ENCODE data around the gene SLC44A5. TPM values are rescaled to one million over a fixed set of nuclear protein-coding genes. Genes with fewer than 3 reads are reported as not detected.

Gene SLC44A5
- total RNA-seq, 4 donors from 2014 or later, result 2.2 to 5.2 (median 3.3) TPM; not detected in 1

GRCh38 chr1:75559136-75559535, 51.8 kb downstream of the SLC44A5 start:
- Histone ChIP-seq H3K27ac (no peak overlapping the region), H3K9me3 (no peaks in the 10 kb centered on the region), H3K4me1 (peaks cover 0 to 10% (median 0%) of the 10 kb centered on the region in 4 donors), H3K27me3 (no peaks in the 10 kb centered on the region), H3K36me3 (no peaks in the 10 kb centered on the region), H3K4me3 (no peak overlapping the region)
- no peak for DNase-seq
- TF ChIP-seq EP300 (IDR thresholded peaks at IDR 0.05; ENCODE audit: low read depth) (no peak), POLR2AphosphoS5 (IDR thresholded peaks at IDR 0.05) (no peak), POLR2A (IDR thresholded peaks at IDR 0.05) (no peak)
- TF ChIP-seq, protein P1, sequence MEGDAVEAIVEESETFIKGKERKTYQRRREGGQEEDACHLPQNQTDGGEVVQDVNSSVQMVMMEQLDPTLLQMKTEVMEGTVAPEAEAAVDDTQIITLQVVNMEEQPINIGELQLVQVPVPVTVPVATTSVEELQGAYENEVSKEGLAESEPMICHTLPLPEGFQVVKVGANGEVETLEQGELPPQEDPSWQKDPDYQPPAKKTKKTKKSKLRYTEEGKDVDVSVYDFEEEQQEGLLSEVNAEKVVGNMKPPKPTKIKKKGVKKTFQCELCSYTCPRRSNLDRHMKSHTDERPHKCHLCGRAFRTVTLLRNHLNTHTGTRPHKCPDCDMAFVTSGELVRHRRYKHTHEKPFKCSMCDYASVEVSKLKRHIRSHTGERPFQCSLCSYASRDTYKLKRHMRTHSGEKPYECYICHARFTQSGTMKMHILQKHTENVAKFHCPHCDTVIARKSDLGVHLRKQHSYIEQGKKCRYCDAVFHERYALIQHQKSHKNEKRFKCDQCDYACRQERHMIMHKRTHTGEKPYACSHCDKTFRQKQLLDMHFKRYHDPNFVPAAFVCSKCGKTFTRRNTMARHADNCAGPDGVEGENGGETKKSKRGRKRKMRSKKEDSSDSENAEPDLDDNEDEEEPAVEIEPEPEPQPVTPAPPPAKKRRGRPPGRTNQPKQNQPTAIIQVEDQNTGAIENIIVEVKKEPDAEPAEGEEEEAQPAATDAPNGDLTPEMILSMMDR (IDR thresholded peaks at IDR 0.05), result no peak
- in situ Hi-C loops (cut with MboI; ENCODE audit: low pct_ligation_motif_present in 1 of 4, low pct_unique_long_range_greater_than_20kb in 1 of 4, low sequenced_read_pairs in 3 of 4) (no loop called here), intact Hi-C loops (cut with DNase I; ENCODE audit: low total_unique reads) (no loop called here)
- 29 to 41% methylated on average over 1 to 2 of the region's 2 CpGs for WGBS, 2 donors (ENCODE audit: low coverage in 1 of 2)

DNA sequence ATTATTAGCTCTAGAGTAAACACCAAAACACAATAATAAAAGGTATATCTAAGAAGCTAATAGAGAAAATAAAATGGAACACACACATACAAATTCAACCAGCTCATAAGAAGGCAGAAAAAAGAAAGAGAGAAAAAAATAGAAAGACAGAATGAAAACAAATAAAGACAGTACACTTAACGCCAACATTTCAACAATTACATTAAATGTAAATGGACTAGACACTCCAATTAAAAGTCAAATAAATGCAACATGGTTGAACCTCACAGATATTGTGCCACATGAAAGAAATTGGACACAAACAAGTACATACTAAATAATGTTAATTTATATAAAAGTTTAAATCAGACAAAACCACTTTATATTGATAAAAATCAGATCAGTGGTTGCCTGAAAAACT, 56.0 kb downstream of the SLC44A5 start:
- Histone ChIP-seq H3K27ac (no peak overlapping the region), H3K4me1 (peaks cover 0 to 9% (median 0%) of the 10 kb centered on the region in 4 donors), H3K4me3 (no peak overlapping the region), H3K9me3 (no peaks in the 10 kb centered on the region), H3K27me3 (no peaks in the 10 kb centered on the region), H3K36me3 (no peaks in the 10 kb centered on the region)
- in situ Hi-C loops (cut with MboI; ENCODE audit: low pct_ligation_motif_present in 1 of 4, low pct_unique_long_range_greater_than_20kb in 1 of 4, low sequenced_read_pairs in 3 of 4) (no loop called here), intact Hi-C loops (cut with DNase I; ENCODE audit: low total_unique reads) (no loop called here)
- WGBS, 2 donors (ENCODE audit: low coverage in 1 of 2), result 89 to 93% methylated on average over 1 of the region's 1 CpG
- TF ChIP-seq, protein P1 (IDR thresholded peaks at IDR 0.05), result no peak
- no peak for TF ChIP-seq EP300 (IDR thresholded peaks at IDR 0.05; ENCODE audit: low read depth)
- no peak for TF ChIP-seq POLR2A (IDR thresholded peaks at IDR 0.05)
- TF ChIP-seq POLR2AphosphoS5 (IDR thresholded peaks at IDR 0.05), result no peak
- no peak for DNase-seq

GRCh38 chr1:75554181-75554580, 56.7 kb downstream of the SLC44A5 start:
- 85 to 88% methylated on average over 1 to 2 of the region's 2 CpGs for WGBS, 2 donors (ENCODE audit: low coverage in 1 of 2)

GRCh38 chr1:75550559-75550958, 60.4 kb downstream of the SLC44A5 start:
- in situ Hi-C loops (cut with MboI; ENCODE audit: low pct_ligation_motif_present in 1 of 4, low pct_unique_long_range_greater_than_20kb in 1 of 4, low sequenced_read_pairs in 3 of 4), result no loop called here
- no peak overlapping the region for H3K4me3 ChIP-seq

More at GRCh38 chr1:75554181-75554580, 56.7 kb downstream of the SLC44A5 start:
- Histone ChIP-seq H3K9me3 (no peaks in the 10 kb centered on the region), H3K27me3 (no peaks in the 10 kb centered on the region), H3K4me3 (no peak overlapping the region), H3K27ac (no peak overlapping the region), H3K36me3 (no peaks in the 10 kb centered on the region), H3K4me1 (peaks cover 0 to 3% (median 0%) of the 10 kb centered on the region in 4 donors)
- no peak for DNase-seq
- TF ChIP-seq, protein P1 (IDR thresholded peaks at IDR 0.05), result no peak
- no peak for TF ChIP-seq POLR2A (IDR thresholded peaks at IDR 0.05)
- TF ChIP-seq EP300 (IDR thresholded peaks at IDR 0.05; ENCODE audit: low read depth), result no peak
- TF ChIP-seq POLR2AphosphoS5 (IDR thresholded peaks at IDR 0.05), result no peak
- in situ Hi-C loops (cut with MboI; ENCODE audit: low pct_ligation_motif_present in 1 of 4, low pct_unique_long_range_greater_than_20kb in 1 of 4, low sequenced_read_pairs in 3 of 4) (no loop called here), intact Hi-C loops (cut with DNase I; ENCODE audit: low total_unique reads) (no loop called here)

More at GRCh38 chr1:75550559-75550958, 60.4 kb downstream of the SLC44A5 start:
- intact Hi-C loops (cut with DNase I; ENCODE audit: low total_unique reads), result no loop called here
- no peak for DNase-seq
- no peaks in the 10 kb centered on the region for H3K36me3 ChIP-seq
- H3K9me3 ChIP-seq, result no peaks in the 10 kb centered on the region
- TF ChIP-seq, protein P1 (IDR thresholded peaks at IDR 0.05), result no peak
- TF ChIP-seq EP300 (IDR thresholded peaks at IDR 0.05; ENCODE audit: low read depth) (no peak), POLR2A (IDR thresholded peaks at IDR 0.05) (no peak), POLR2AphosphoS5 (IDR thresholded peaks at IDR 0.05) (no peak)
- H3K4me1 ChIP-seq, result no peaks in the 10 kb centered on the region
- no peak overlapping the region for H3K27ac ChIP-seq
- no peaks in the 10 kb centered on the region for H3K27me3 ChIP-seq

Measured in transverse colon (tissue), 4 donors.